ENCODE results near the gene SZT2. TPM values are rescaled to one million over a fixed set of nuclear protein-coding genes. Genes with fewer than 3 reads are reported as not detected.

SZT2 gene
- total and polyA plus RNA-seq, 12 donors = 8.6 to 44.0 (median 26.0) TPM

DNA sequence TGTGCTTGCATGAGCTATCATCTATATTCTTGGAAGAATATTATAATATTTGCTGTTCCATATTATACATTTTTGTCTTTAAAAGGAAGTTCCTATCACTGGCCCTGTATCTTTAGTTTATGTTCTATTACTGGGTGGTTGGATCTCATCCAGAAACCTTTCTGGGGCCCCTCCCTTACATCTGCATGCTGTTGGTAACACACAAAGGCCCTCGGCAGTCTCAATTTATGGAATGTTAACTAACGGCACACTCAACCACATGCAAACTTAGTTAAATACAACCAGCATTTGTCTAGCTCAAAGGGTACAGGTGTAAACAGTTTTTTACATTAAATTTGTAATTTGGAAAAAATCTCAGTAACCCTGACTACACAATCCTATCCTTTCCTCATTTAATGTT lies 73.8 kb downstream of the SZT2 start:
- Histone ChIP-seq H3K27ac (no peak overlapping the region), H3K4me3 (no peak overlapping the region), H3K9me3 (peaks cover 0 to 5% (median 0%) of the 10 kb centered on the region in 11 donors), H3K4me1 (no peaks in the 10 kb centered on the region), H3K27me3 (no peaks in the 10 kb centered on the region), H3K36me3 (no peaks in the 10 kb centered on the region)
- intact Hi-C loops (cut with DNase I) = no loop called here
- 44 to 56% methylated on average over 2 of the region's 2 CpGs for WGBS, 2 donors
- ATAC-seq = no peak
- TF ChIP-seq, protein P1, sequence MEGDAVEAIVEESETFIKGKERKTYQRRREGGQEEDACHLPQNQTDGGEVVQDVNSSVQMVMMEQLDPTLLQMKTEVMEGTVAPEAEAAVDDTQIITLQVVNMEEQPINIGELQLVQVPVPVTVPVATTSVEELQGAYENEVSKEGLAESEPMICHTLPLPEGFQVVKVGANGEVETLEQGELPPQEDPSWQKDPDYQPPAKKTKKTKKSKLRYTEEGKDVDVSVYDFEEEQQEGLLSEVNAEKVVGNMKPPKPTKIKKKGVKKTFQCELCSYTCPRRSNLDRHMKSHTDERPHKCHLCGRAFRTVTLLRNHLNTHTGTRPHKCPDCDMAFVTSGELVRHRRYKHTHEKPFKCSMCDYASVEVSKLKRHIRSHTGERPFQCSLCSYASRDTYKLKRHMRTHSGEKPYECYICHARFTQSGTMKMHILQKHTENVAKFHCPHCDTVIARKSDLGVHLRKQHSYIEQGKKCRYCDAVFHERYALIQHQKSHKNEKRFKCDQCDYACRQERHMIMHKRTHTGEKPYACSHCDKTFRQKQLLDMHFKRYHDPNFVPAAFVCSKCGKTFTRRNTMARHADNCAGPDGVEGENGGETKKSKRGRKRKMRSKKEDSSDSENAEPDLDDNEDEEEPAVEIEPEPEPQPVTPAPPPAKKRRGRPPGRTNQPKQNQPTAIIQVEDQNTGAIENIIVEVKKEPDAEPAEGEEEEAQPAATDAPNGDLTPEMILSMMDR (IDR thresholded peaks at IDR 0.05) = no peak
- no peak for DNase-seq

DNA sequence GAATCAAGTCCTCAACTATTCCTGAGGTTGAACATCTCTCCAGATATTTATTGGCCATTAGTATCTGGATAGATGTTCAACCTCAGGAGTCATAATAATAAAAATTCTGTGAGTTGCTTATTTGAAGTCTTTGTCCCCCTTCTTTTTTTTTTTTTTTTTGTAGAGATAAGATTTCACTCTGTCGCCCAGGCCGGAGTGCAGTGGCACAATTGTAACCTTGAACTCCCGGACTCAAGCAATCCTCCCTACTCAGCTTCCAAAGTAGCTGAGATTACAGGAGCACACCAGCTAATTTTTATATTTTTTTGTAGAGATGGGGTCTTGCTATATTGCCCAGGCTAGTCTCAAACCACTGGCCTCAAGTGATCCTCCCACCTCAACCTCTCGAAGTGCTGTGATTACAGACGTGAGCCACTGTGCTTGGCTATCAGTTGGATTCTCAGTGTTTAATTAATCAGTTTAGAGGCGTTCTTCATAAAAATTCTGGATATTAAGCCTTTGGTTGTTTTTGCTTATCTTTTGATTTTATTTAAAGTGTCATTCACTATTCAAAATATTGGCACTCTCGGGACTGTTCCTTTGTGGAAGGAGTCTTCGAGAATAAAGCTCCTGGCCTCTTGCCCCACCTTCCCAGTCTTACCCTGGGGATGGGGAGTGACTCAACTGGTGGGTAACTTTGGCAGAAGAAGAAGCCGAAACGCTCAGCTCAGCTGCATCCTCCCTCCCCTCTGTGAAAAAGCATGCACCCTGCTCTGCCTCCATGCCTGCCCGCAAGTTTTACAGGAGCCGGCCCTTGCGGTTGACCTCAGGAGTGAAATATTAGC lies 75.2 kb downstream of the SZT2 start:
- no peaks in the 10 kb centered on the region for H3K36me3 ChIP-seq
- H3K27ac ChIP-seq = no peak overlapping the region
- 82 to 84% methylated on average over 13 of the region's 13 CpGs for WGBS, 2 donors
- H3K9me3 ChIP-seq = peaks cover 0 to 5% (median 0%) of the 10 kb centered on the region in 11 donors
- no peaks in the 10 kb centered on the region for H3K27me3 ChIP-seq
- no peak overlapping the region for H3K4me3 ChIP-seq
- TF ChIP-seq, protein P1 (IDR thresholded peaks at IDR 0.05) = no peak
- DNase-seq = no peak
- ATAC-seq = no peak
- intact Hi-C loops (cut with DNase I) = no loop called here
- H3K4me1 ChIP-seq = no peaks in the 10 kb centered on the region

DNA sequence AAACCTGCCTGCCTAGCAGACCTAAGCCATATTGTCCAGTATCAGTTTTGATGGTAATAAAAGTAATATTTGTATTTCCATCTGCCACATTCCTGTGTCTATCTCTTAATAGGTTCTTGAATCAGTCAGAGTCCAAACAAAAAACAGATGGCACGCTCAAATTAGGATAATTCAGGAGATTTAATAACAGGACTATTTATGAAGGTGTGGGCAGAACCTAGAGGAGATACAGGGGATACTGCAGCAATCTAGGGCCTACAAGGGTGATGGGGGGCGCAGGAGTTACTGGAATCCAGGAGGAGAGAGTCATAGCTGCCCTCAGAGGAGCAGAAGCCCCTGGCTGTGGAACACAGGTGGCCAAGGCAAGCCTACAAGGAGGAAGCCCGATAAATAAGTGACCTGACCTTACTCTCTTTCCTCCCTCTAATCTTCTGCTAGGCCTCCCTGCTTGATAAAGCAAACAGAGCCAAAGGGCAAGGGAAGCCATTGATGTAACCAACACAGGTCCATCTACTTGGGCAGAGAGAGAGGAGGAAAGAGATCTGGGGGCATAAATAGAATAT lies 75.9 kb downstream of the SZT2 start:
- TF ChIP-seq, protein P1 (IDR thresholded peaks at IDR 0.05) = no peak
- ATAC-seq (no peak), DNase-seq (no peak)
- H3K27ac ChIP-seq = no peak overlapping the region
- WGBS, 2 donors = 78 to 81% methylated on average over 3 of the region's 3 CpGs
- H3K4me3 ChIP-seq = no peak overlapping the region
- intact Hi-C loops (cut with DNase I) = no loop called here
- no peaks in the 10 kb centered on the region for H3K4me1 ChIP-seq
- peaks cover 0 to 5% (median 0%) of the 10 kb centered on the region in 11 donors for H3K9me3 ChIP-seq
- no peaks in the 10 kb centered on the region for H3K27me3 ChIP-seq
- H3K36me3 ChIP-seq = no peaks in the 10 kb centered on the region

DNA sequence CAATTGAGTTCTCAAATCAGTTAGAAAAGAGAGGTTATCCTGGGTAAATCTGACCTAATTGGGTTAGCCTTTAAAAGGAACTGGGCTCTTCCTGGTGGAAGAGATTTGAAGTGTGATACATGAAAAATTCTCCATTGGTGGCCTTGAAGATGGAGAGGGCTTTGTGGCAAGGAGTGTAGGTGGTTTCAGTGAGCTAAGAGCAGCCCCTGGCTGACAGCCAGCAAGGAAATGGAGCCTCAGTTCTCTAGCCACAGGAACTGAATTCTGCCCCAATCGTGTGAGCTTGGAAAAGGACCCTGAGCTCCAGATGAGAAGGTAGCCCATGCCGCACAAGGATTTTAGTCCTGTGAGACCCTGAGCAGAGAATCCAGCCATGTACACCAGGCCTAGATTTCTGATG lies 76.7 kb downstream of the SZT2 start:
- Histone ChIP-seq H3K27ac (no peak overlapping the region), H3K27me3 (no peaks in the 10 kb centered on the region), H3K9me3 (peaks cover 0 to under 1% (median 0%) of the 10 kb centered on the region in 11 donors), H3K4me1 (no peaks in the 10 kb centered on the region), H3K4me3 (no peak overlapping the region), H3K36me3 (no peaks in the 10 kb centered on the region)
- TF ChIP-seq, protein P1 (IDR thresholded peaks at IDR 0.05) = no peak
- intact Hi-C loops (cut with DNase I) = no loop called here
- 56 to 60% methylated on average over 2 of the region's 2 CpGs for WGBS, 2 donors
- DNase-seq = no peak
- no peak for ATAC-seq

Data from heart right ventricle (tissue), 16 donors.